OCI-LY3 (cell line): ENCODE data around the gene DLK1.

Source experiments
- EZH2phosphoT487 ChIP-seq: fragments of 200-600 bp; shearing (Covaris generic); IDR thresholded peaks from 2 replicates; pipeline ENCODE4 v1.6.1; 2018; ENCODE audit warnings: antibody characterized with exemption, mixed run types, low read depth
- TF ChIP-seq, protein P1 (sequence below): fragments of 200-600, 300-600 bp; sonication (generic); IDR thresholded peaks from 2 replicates; pipeline ENCODE4 v1.5.1; 2014; ENCODE audit warnings: antibody characterized with exemption, low read length, low read depth

DNA sequence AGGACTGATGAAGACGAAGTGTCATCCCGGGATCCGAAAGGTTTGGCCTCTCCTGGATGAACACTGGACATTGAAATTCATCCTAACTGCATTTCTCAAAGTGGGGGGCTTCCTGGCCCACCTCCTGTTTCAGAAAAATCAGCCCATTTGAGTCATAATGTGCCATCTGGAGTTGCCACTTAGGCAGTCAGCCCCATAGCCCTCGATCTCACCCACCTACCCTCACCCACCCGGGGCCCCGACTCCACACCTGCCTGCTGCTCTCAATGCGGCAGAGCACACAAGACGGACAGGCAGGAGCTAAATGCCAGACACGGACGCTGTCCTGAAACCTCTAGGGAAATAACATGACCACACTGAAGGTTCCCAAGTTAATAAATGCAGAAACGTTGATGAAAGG lies 12.6 kb downstream of the DLK1 start:
- no peak for TF ChIP-seq EZH2phosphoT487
- TF ChIP-seq, protein P1, sequence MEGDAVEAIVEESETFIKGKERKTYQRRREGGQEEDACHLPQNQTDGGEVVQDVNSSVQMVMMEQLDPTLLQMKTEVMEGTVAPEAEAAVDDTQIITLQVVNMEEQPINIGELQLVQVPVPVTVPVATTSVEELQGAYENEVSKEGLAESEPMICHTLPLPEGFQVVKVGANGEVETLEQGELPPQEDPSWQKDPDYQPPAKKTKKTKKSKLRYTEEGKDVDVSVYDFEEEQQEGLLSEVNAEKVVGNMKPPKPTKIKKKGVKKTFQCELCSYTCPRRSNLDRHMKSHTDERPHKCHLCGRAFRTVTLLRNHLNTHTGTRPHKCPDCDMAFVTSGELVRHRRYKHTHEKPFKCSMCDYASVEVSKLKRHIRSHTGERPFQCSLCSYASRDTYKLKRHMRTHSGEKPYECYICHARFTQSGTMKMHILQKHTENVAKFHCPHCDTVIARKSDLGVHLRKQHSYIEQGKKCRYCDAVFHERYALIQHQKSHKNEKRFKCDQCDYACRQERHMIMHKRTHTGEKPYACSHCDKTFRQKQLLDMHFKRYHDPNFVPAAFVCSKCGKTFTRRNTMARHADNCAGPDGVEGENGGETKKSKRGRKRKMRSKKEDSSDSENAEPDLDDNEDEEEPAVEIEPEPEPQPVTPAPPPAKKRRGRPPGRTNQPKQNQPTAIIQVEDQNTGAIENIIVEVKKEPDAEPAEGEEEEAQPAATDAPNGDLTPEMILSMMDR: no peak
